Transverse colon (tissue), 4 donors: ENCODE data around the gene CDIP1.

Experiments used
- CTCF ChIP-seq, 5 experiments: fragments of 200-600 bp in 3 of 5; fragments of 450-650 bp in 2 of 5; sonication (generic) in 3 of 5; IDR thresholded peaks; 1 replicate in 2 of 5; 2 replicates in 3 of 5; pipeline ENCODE4 v1.5.1; 2016 to 2017; ENCODE audit warnings: antibody characterized with exemption in 5 of 5, inconsistent platforms in 3 of 5, mild to moderate bottlenecking in 2 of 5, moderate library complexity in 1 of 5
- EP300 ChIP-seq: sonication (generic); formaldehyde crosslinking; IDR thresholded peaks from one replicate; pipeline ENCODE4 v1.6.1; 2017; ENCODE audit warnings: antibody characterized with exemption, low read depth
- POLR2A ChIP-seq: fragments of 450-650 bp; IDR thresholded peaks from one replicate; pipeline ENCODE4 v1.6.1; 2016; ENCODE audit warnings: antibody characterized with exemption, mild to moderate bottlenecking, moderate library complexity
- POLR2AphosphoS5 ChIP-seq, 3 donors: sonication (generic); formaldehyde crosslinking; IDR thresholded peaks; one replicate each; pipeline ENCODE4 v1.6.1; 2016; ENCODE audit warnings: antibody characterized with exemption in 3 of 3

DNA sequence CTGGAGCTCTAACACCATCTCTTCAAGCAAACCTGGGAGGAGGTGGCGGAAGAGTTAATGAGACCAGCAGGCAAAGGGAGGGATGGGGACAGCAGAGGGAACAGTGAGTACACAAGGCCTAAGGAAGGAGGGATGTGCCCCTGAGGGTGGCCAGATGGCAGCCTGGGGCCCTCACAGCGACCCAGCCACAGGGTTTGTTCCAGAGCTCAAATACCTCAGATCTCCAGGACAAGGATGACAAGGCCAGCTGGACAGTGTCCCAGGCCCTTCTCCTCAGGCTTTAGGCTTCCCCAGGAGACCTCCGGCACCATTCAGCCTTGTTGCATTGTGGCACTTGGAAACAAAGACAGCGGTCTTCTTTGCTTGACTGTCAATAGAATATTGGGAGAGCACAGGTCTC is 14.9 kb downstream of the CDIP1 start:
- TF ChIP-seq CTCF (IDR thresholded peaks at IDR 0.05) (no peak), POLR2AphosphoS5 (IDR thresholded peaks at IDR 0.05) (no peak), EP300 (no peak), POLR2A (no peak)
